Heart right ventricle (tissue), 16 donors: ENCODE data around the gene GTF2B. TPM values are rescaled to one million over a fixed set of nuclear protein-coding genes. Genes with fewer than 3 reads are reported as not detected.

Experiments
- ATAC-seq, 8 donors: fragments of 200-7000 bp; cut with Tn5 transposase; one replicate each; pipeline ENCODE4 v1.9.1; 2020; ENCODE audit warnings: mild to moderate bottlenecking in 8 of 8, moderate library complexity in 8 of 8, moderate number of reproducible peaks in 1 of 8
- DNase-seq, 2 donors: peaks; one replicate each; pipeline ENCODE4 v3.0.0-alpha.2; 2020
- H3K27ac ChIP-seq, 10 donors: fragments of 200-600 bp; sonication (generic) in 2 of 10; one replicate each; pipeline versions ENCODE4 v1.5.0 to v1.8.0; 2020 to 2022; ENCODE audit warnings: mild to moderate bottlenecking in 3 of 10
- H3K27me3 ChIP-seq, 7 donors: fragments of 200-600 bp; one replicate each; pipeline ENCODE4 v1.8.0; 2021 to 2022; ENCODE audit warnings: mild to moderate bottlenecking in 2 of 7
- H3K36me3 ChIP-seq, 9 donors: fragments of 200-600 bp; sonication (generic) in 1 of 9; one replicate each; pipeline versions ENCODE4 v1.5.0 to v1.8.0; 2020 to 2022; ENCODE audit warnings: mild to moderate bottlenecking in 2 of 9
- H3K4me1 ChIP-seq, 9 donors: fragments of 200-600 bp; sonication (generic) in 1 of 9; one replicate each; pipeline versions ENCODE4 v1.5.0 to v1.8.0; 2020 to 2022; ENCODE audit warnings: mild to moderate bottlenecking in 4 of 9
- H3K4me3 ChIP-seq, 10 donors: fragments of 200-600 bp; sonication (generic) in 2 of 10; one replicate each; pipeline versions ENCODE4 v1.5.0 to v1.8.0; 2020 to 2022; ENCODE audit warnings: mild to moderate bottlenecking in 7 of 10, moderate library complexity in 2 of 10
- H3K9me3 ChIP-seq, 11 donors: fragments of 200-600 bp in 10 of 11; sonication (generic) in 2 of 11; one replicate each; pipeline versions ENCODE4 v1.5.0 to v1.8.0; 2013 to 2022; ENCODE audit warnings: mild to moderate bottlenecking in 2 of 11, control low read depth in 1 of 11, moderate library complexity in 1 of 11
- CTCF ChIP-seq, 9 donors: fragments of 200-600 bp; sonication (generic) in 2 of 9; IDR thresholded peaks; one replicate each; pipeline versions ENCODE4 v1.5.0 to v1.8.0; 2021 to 2022; ENCODE audit warnings: antibody characterized with exemption in 9 of 9, mild to moderate bottlenecking in 5 of 9, moderate library complexity in 1 of 9
- WGBS, 2 donors: extraction: QIAGEN DNeasy Blood & Tissue Kit; methylation state at CpG; one replicate each; pipeline ENCODE4 v1.1.7; 2013; ENCODE audit warnings: inconsistent platforms in 1 of 2; 5-methylcytosine and 5-hydroxymethylcytosine counted together
- intact Hi-C, 10 donors: fragments of 100-400 bp; cut with DNase I; formaldehyde crosslinking; loops; one replicate each; pipeline versions ENCODE4 v1.11.1 to v1.14.2; 2022
- polyA plus RNA-seq, 2 donors: library from polyadenylated mRNA; stranded (reverse); fragments of 200-250 nt; gene quantifications; one replicate each; pipeline ENCODE4 v1.2.3, GENCODE V29; 2013
- total RNA-seq, 10 donors: library from RNA; stranded (reverse); fragmentation: NEBNext Ultra II Directional in 3 of 10; extraction: Animal tissue kit (Norgen Biotek cat#: 25700) in 3 of 10; gene quantifications; one replicate each; pipeline versions ENCODE4 v1.2.1 to v1.2.4, GENCODE V29; 2021 to 2023
- donor health status: Arrhythmogenic right ventricular cardiomyopathy.
- donor health status: ischemic (EF 13 %, LVEDD 7.1; RV severe dilation, severe dysfunction).
- donor health status: healthy with polysubstance abuse.
- donor health status: DM: no; HTN: yes; CAD: no.
- donor health status: DM: no; HTN: no; CAD: no.
- donor health status: ischemic (EF 25% LVEDD 6.9; RV normal size, moderate dysfunction).
- donor health status: ischemic (EF 25% LVEDD 5.7; RV mildly dilated, moderate dysfunction).
- donor health status: healthy.
- donor health status: DM: yes; HTN: yes; CAD: no.
- donor health status: Ischemic cardiomyopathy.
- donor health status: ischemic (EF 35%, LVEDD 5.7; RV mildly dilated, moderate dysfunction).
- donor health status: nonischemic (EF 11% LVEDD 7.7; RV severe dilation, severe dysfunction).
- donor health status: DM: yes; HTN: yes; CAD: no.
- donor health status: PGD.
- donor health status: ischemic (EF 29% LVEDD 5.4; RV normal size, mild dysfunction).
- donor health status: nonischemic (EF 23%, LVEDD 6.1; RV moderate dilation, normal function).

The GTF2B gene
- total and polyA plus RNA-seq, 12 donors = 7.5 to 16.0 (median 12.6) TPM

- peak overlapping the region; percentile 74 to 97 (median 90) for H3K4me3 ChIP-seq
- no peak for DNase-seq
- H3K4me1 ChIP-seq = peaks cover 2 to 39% (median 28%) of the 10 kb centered on the region in 9 donors
- H3K9me3 ChIP-seq = no peaks in the 10 kb centered on the region
- H3K27ac ChIP-seq = peak overlapping the region; percentile 61 to 99 (median 90)
- TF ChIP-seq CTCF (IDR thresholded peaks at IDR 0.05) = no peak
- intact Hi-C loops = loop anchor here in 2 of 10 donors (2.0 to 10.0 kb wide), 2 partner anchors 206 kb away; partner anchors contain the start of gene PKN2 (in 2 of the 2)
- no peaks in the 10 kb centered on the region for H3K27me3 ChIP-seq
- peak in 7 of 8 donors; percentile 20 to 63 (median 53) for ATAC-seq
- peaks cover 0 to 28% (median 6%) of the 10 kb centered on the region in 9 donors for H3K36me3 ChIP-seq
- WGBS, 2 donors = 0 to 2% methylated on average over 15 to 17 of the region's 18 CpGs
Measured at GRCh38 chr1:88890791-88891317, 513 bp downstream of the GTF2B start.

GRCh38 chr1:88890131-88890530 is 1.2 kb downstream of the GTF2B start:
- ATAC-seq (no peak), DNase-seq (no peak)
- no peak for TF ChIP-seq CTCF (IDR thresholded peaks at IDR 0.05)
- Histone ChIP-seq H3K4me3 (peak overlapping the region in 9 of 10 donors; percentile 74 to 97 (median 89)), H3K4me1 (peaks cover 2 to 39% (median 28%) of the 10 kb centered on the region in 9 donors), H3K9me3 (no peaks in the 10 kb centered on the region), H3K36me3 (peaks cover 0 to 35% (median 13%) of the 10 kb centered on the region in 9 donors), H3K27me3 (no peaks in the 10 kb centered on the region), H3K27ac (peak overlapping the region in 5 of 10 donors; percentile 2 to 99 (median 95))
- WGBS, 2 donors = 41 to 56% methylated on average over 2 of the region's 2 CpGs
- intact Hi-C loops = loop anchor here in 2 of 10 donors (2.0 to 10.0 kb wide), 2 partner anchors 205 kb away; partner anchors contain the start of gene PKN2 (in 2 of the 2)

GRCh38 chr1:88888750-88889149 is 2.6 kb downstream of the GTF2B start:
- Histone ChIP-seq H3K27ac (no peak overlapping the region), H3K9me3 (no peaks in the 10 kb centered on the region), H3K27me3 (no peaks in the 10 kb centered on the region), H3K36me3 (peaks cover 0 to 49% (median 25%) of the 10 kb centered on the region in 9 donors), H3K4me3 (no peak overlapping the region), H3K4me1 (peaks cover 2 to 39% (median 28%) of the 10 kb centered on the region in 9 donors)
- 77 to 79% methylated on average over 1 of the region's 1 CpG for WGBS, 2 donors
- ATAC-seq (no peak), DNase-seq (no peak)
- no peak for TF ChIP-seq CTCF (IDR thresholded peaks at IDR 0.05)
- intact Hi-C loops = loop anchor here in 1 of 10 donors (10.0 kb wide), 1 partner anchor 234 kb away; no protein-coding TSS in a partner anchor

- no peak for ATAC-seq
- 74 to 76% methylated on average over 3 of the region's 3 CpGs for WGBS, 2 donors
- peaks cover 2 to 49% (median 29%) of the 10 kb centered on the region in 9 donors for H3K4me1 ChIP-seq
- DNase-seq = no peak
- H3K27me3 ChIP-seq = no peaks in the 10 kb centered on the region
- no peak overlapping the region for H3K27ac ChIP-seq
- no peak overlapping the region for H3K4me3 ChIP-seq
- no peak for TF ChIP-seq CTCF (IDR thresholded peaks at IDR 0.05)
- intact Hi-C loops = loop anchor here in 1 of 10 donors (10.0 kb wide), 1 partner anchor 231 kb away; no protein-coding TSS in a partner anchor
- H3K36me3 ChIP-seq = peaks cover 0 to 77% (median 25%) of the 10 kb centered on the region in 9 donors
- no peaks in the 10 kb centered on the region for H3K9me3 ChIP-seq
Measured at GRCh38 chr1:88885933-88886332, 5.4 kb downstream of the GTF2B start.
